K562 (cell line): Measurements from ENCODE around the gene EHBP1. TPM values are rescaled to one million over a fixed set of nuclear protein-coding genes. Genes with fewer than 3 reads are reported as not detected.

Experiments used
- ATAC-seq: fragments of 200-7000 bp; cut with Tn5 transposase; 3 replicates; pipeline ENCODE4 v1.9.1; 2020; ENCODE audit warnings: moderate library complexity
- BruUV-seq: library from RNA; stranded (reverse); fragments of 400-500 nt; replicated peaks from 2 replicates; lab custom pipeline; 2021; lab: Mats Ljungman, UMichigan
- CTCF ChIA-PET: fragments of 300-600 bp; formaldehyde crosslinking; extraction: SDS; loops from one replicate; lab custom pipeline; 2021; ENCODE audit warnings: low intra/inter-chr PET ratio; lab: Yijun Ruan, JAX
- POLR2A ChIA-PET: fragments of 300-600, 350-650 bp; sonication (Branson Sonifier 250); formaldehyde crosslinking; extraction: SDS; loops from one replicate; lab custom pipeline; 2021; ENCODE audit warnings: antibody characterized with exemption, inconsistent platforms; lab: Yijun Ruan, JAX
- DNase-seq, 4 experiments: peaks; one replicate each; pipeline versions ENCODE4 v3.0.0 to v3.0.0-alpha.2; 2011 to 2018; ENCODE audit warnings: low spot score in 3 of 4, mixed read lengths in 3 of 4; ENCODE audit errors: extremely low read depth in 1 of 4
- FAIRE-seq: peaks from 2 replicates; lab custom pipeline; 2011; peaks lifted over from hg19 to GRCh38; lab: Jason Lieb, UNC
- H2AFZ ChIP-seq: 2 replicates; pipeline ENCODE4 v1.6.0; 2011; ENCODE audit warnings: low read depth, low read length, control low read depth, inconsistent platforms
- H3K27ac ChIP-seq: fragments of 200-600 bp; 3 replicates; pipeline ENCODE4 v1.8.0; 2011; ENCODE audit warnings: low read depth, mild to moderate bottlenecking, control low read depth, inconsistent platforms, low read length, moderate library complexity, mixed read lengths; ENCODE audit errors: extremely low read depth
- H3K27me3 ChIP-seq, 2 experiments: fragments of 300-600 bp in 1 of 2; 2 replicates in 1 of 2; 3 replicates in 1 of 2; pipeline versions ENCODE4 v1.6.0 to v1.8.0; 2011; ENCODE audit warnings: inconsistent platforms in 2 of 2, low read length in 2 of 2, mild to moderate bottlenecking in 1 of 2, mixed read lengths in 1 of 2, moderate library complexity in 1 of 2; ENCODE audit not compliant: control insufficient read depth in 2 of 2, insufficient read depth in 2 of 2
- H3K36me3 ChIP-seq: fragments of 300-600 bp; 3 replicates; pipeline ENCODE4 v1.8.0; 2011; ENCODE audit warnings: mild to moderate bottlenecking, low read length, inconsistent platforms; ENCODE audit not compliant: control insufficient read depth, insufficient read depth
- H3K4me1 ChIP-seq, 2 experiments: fragments of 200-600 bp in 1 of 2; replicated peaks in 1 of 2; 2 replicates in 1 of 2; 3 replicates in 1 of 2; pipeline versions ENCODE4 v1.5.1 to v1.8.0; 2011; ENCODE audit warnings: inconsistent platforms in 2 of 2, low read length in 2 of 2, mild to moderate bottlenecking in 1 of 2, mixed read lengths in 1 of 2, moderate library complexity in 1 of 2; ENCODE audit not compliant: control insufficient read depth in 2 of 2, insufficient read depth in 2 of 2
- H3K4me2 ChIP-seq: 2 replicates; pipeline ENCODE4 v1.6.1; 2011; ENCODE audit warnings: low read length, control low read depth, inconsistent platforms, mixed read lengths; ENCODE audit not compliant: insufficient read depth
- H3K4me3 ChIP-seq: fragments of 200-600 bp; sonication (generic), shearing (Covaris generic); 2 replicates; pipeline ENCODE4 v1.5.1; 2016; ENCODE audit warnings: control low read depth, inconsistent platforms
- H3K79me2 ChIP-seq: fragments of 200-600 bp; 3 replicates; pipeline ENCODE4 v1.8.0; 2011; ENCODE audit warnings: low read length, inconsistent platforms; ENCODE audit not compliant: control insufficient read depth, insufficient read depth
- H3K9ac ChIP-seq, 2 experiments: 2 replicates each; pipeline versions ENCODE4 v1.6.0 to v1.6.1; 2011; ENCODE audit warnings: low read depth in 2 of 2, low read length in 2 of 2, control low read depth in 1 of 2, inconsistent platforms in 1 of 2, mild to moderate bottlenecking in 1 of 2, mixed read lengths in 1 of 2; ENCODE audit not compliant: insufficient read depth in 1 of 2
- H3K9me1 ChIP-seq: one replicate; pipeline ENCODE4 v1.6.0; 2011; ENCODE audit warnings: inconsistent platforms, mild to moderate bottlenecking, low read length, moderate library complexity; ENCODE audit not compliant: control insufficient read depth, insufficient read depth
- H3K9me3 ChIP-seq: replicated peaks from 2 replicates; pipeline ENCODE4 v1.5.1; 2011; ENCODE audit warnings: low read depth, low read length, inconsistent platforms; ENCODE audit not compliant: control insufficient read depth, insufficient read depth
- H4K20me1 ChIP-seq: replicated peaks from 2 replicates; pipeline ENCODE4 v1.6.1; 2011; ENCODE audit warnings: low read length, inconsistent platforms, mixed read lengths; ENCODE audit not compliant: control insufficient read depth, insufficient read depth
- BACH1 ChIP-seq: fragments of 200-800 bp; sonication (Bioruptor generic); IDR thresholded peaks from 2 replicates; pipeline ENCODE4 v1.6.1; 2016; ENCODE audit warnings: missing genetic modification characterization, missing compliant biosample characterization
- BCLAF1 ChIP-seq, 2 experiments: fragments of 450-650 bp in 1 of 2; IDR thresholded peaks; 2 replicates each; pipeline ENCODE4 v1.6.1; 2011 to 2017; ENCODE audit warnings: low read depth in 2 of 2, antibody characterized with exemption in 1 of 2, borderline replicate concordance in 1 of 2, low read length in 1 of 2, mild to moderate bottlenecking in 1 of 2, mixed read lengths in 1 of 2; ENCODE audit not compliant: control insufficient read depth in 1 of 2
- ESRRB ChIP-seq: fragments of 250-450 bp; sonication (Bioruptor Pico); IDR thresholded peaks from 2 replicates; pipeline ENCODE4 v1.5.0; 2020; ENCODE audit warnings: mild to moderate bottlenecking, moderate library complexity, borderline replicate concordance
- MAFK ChIP-seq: IDR thresholded peaks from 2 replicates; pipeline ENCODE4 v1.6.1; 2011; ENCODE audit warnings: low read length, improper control_type of control experiment
- NCOA6 ChIP-seq: fragments of 450-650 bp; IDR thresholded peaks from 2 replicates; pipeline ENCODE4 v1.6.1; 2017; ENCODE audit warnings: mild to moderate bottlenecking
- NELFE ChIP-seq: IDR thresholded peaks from 2 replicates; pipeline ENCODE4 v1.6.1; 2011; ENCODE audit warnings: mild to moderate bottlenecking; ENCODE audit not compliant: insufficient read depth, insufficient read length
- NR4A1 ChIP-seq, 2 experiments: fragments of 250-450 bp in 1 of 2; fragments of 450-650 bp in 1 of 2; sonication (Bioruptor Pico) in 1 of 2; IDR thresholded peaks; 2 replicates each; pipeline versions ENCODE4 v1.4.0 to v1.6.1; 2016 to 2020; ENCODE audit warnings: mild to moderate bottlenecking in 2 of 2, missing compliant biosample characterization in 1 of 2, missing genetic modification characterization in 1 of 2, moderate library complexity in 1 of 2
- PRMT5 ChIP-seq: sonication (generic); formaldehyde crosslinking; IDR thresholded peaks from 2 replicates; pipeline ENCODE4 v1.5.0; 2020; ENCODE audit warnings: missing genetic modification reagents
- ZBTB34 ChIP-seq: fragments of 250-450 bp; sonication (Bioruptor Pico); IDR thresholded peaks from 2 replicates; pipeline ENCODE4 v1.8.0; 2021; ENCODE audit warnings: mild to moderate bottlenecking, moderate library complexity
- ZBTB49 ChIP-seq: sonication (generic); formaldehyde crosslinking; IDR thresholded peaks from 2 replicates; pipeline ENCODE4 v1.8.0; 2022; ENCODE audit warnings: missing genetic modification reagents, mild to moderate bottlenecking, borderline replicate concordance
- ZBTB8A ChIP-seq: fragments of 450-650 bp; IDR thresholded peaks from 2 replicates; pipeline ENCODE4 v1.6.1; 2018; ENCODE audit warnings: mild to moderate bottlenecking, moderate library complexity; ENCODE audit not compliant: partially characterized antibody
- WGBS: fragments of 100-300 bp; shearing (Covaris generic); methylation state at CpG from one replicate; pipeline ENCODE4 v1.1.6; 2016; ENCODE audit warnings: low coverage, mixed read lengths; ENCODE audit not compliant: insufficient coverage; ENCODE audit errors: missing lambda C conversion rate; 5-methylcytosine and 5-hydroxymethylcytosine counted together
- in situ Hi-C: fragments of 300-500 bp; cut with MboI; formaldehyde crosslinking; loops from 4 replicates; pipeline ENCODE4 v1.15.0; 2018; ENCODE audit warnings: inconsistent platforms, mixed read lengths
- intact Hi-C: fragments of 100-400 bp; cut with micrococcal nuclease; formaldehyde crosslinking; loops from 2 replicates; pipeline ENCODE4 v1.14.2; 2022
- polyA plus RNA-seq, 8 experiments: library from polyadenylated mRNA; depleted of rRNA in 4 of 8; stranded (reverse) in 5 of 8; unstranded in 3 of 8; fragments of >200 nt; fragmentation: Nextera tagmentation in 2 of 8; fragmentation: Illumina TruSeq in 1 of 8; extraction: Ambion mirVana in 2 of 8; extraction: Trizol in 1 of 8; gene quantifications; 2 replicates each; pipeline versions ENCODE4 v1.2.1 to v1.2.3, GENCODE V29; 2011 to 2014; ENCODE audit warnings: inconsistent platforms in 1 of 8, missing spikeins in 1 of 8
- total RNA-seq, 7 experiments: library from RNA; depleted of rRNA in 6 of 7; stranded (reverse); fragments of >200 nt in 6 of 7; fragmentation: Illumina TruSeq in 2 of 7; extraction: Trizol in 2 of 7; gene quantifications; 2 replicates each; pipeline versions ENCODE4 v1.2.1 to v1.2.3, GENCODE V29; 2011 to 2021; ENCODE audit warnings: low replicate concordance in 1 of 7

The EHBP1 gene
- total and polyA plus RNA-seq, 9 of the 15 experiments (the other 6 are each of a cell fraction or from before 2014, with no cell fraction given): 8.9 to 26.6 (median 19.3) TPM

GRCh38 chr2:62727876-62728566 lies 22.5 kb downstream of the EHBP1 start:
- DNase-seq (no peak), FAIRE-seq (no peak), ATAC-seq (no peak)
- H3K79me2 ChIP-seq: peaks cover 33% of the 10 kb centered on the region
- no peaks in the 10 kb centered on the region for H3K36me3 ChIP-seq
- no peak overlapping the region for H3K4me2 ChIP-seq
- no peak overlapping the region for H3K27ac ChIP-seq
- ChIA-PET CTCF (no interaction called here), POLR2A (no interaction called here)
- H3K9me3 ChIP-seq: no peaks in the 10 kb centered on the region; the same call in 1 of the 2 replicates
- in situ Hi-C loops (no loop called here), intact Hi-C loops (loop anchor here (5.0 kb wide), 1 partner anchor 271 kb away; no protein-coding TSS in a partner anchor)
- BruUV-seq: no TSS peak
- H3K4me3 ChIP-seq: no peak overlapping the region
- WGBS: 43% methylated on average over 5 of the region's 5 CpGs
- H3K27me3 ChIP-seq: no peaks in the 10 kb centered on the region
- peaks cover 0 to 5% of the 10 kb centered on the region in 2 experiments; a peak in 3 of 5 replicates for H3K4me1 ChIP-seq
- H2AFZ ChIP-seq: no peak overlapping the region
- peaks cover 10% of the 10 kb centered on the region for H4K20me1 ChIP-seq
- no peak overlapping the region for H3K9ac ChIP-seq
- H3K9me1 ChIP-seq: no peaks in the 10 kb centered on the region
- TF ChIP-seq MAFK (no peak), NELFE (no peak), NCOA6 (no peak), NR4A1 (CRISPR knock-in tag; IDR thresholded peaks at IDR 0.05) (no peak), NR4A1 (tag; IDR thresholded peaks at IDR 0.05) (no peak), BCLAF1 (IDR thresholded peaks at IDR 0.05; ENCODE audit: borderline replicate concordance in 1 of 2, control insufficient read depth in 1 of 2, low read depth in 2 of 2, low read length in 1 of 2) (no peak), ZBTB49 (CRISPR knock-in tag) (no peak), PRMT5 (no peak), ZBTB34 (no peak), BACH1 (tag) (no peak), ESRRB (no peak), ZBTB8A (no peak)
